Measurements from ENCODE around the gene TEX19.
"Not testable (repeated sequence)": the region's sequence is repeated elsewhere in the genome, so short reads cannot be mapped to it uniquely, and the experiment has no call there.

Gene TEX19

DNA sequence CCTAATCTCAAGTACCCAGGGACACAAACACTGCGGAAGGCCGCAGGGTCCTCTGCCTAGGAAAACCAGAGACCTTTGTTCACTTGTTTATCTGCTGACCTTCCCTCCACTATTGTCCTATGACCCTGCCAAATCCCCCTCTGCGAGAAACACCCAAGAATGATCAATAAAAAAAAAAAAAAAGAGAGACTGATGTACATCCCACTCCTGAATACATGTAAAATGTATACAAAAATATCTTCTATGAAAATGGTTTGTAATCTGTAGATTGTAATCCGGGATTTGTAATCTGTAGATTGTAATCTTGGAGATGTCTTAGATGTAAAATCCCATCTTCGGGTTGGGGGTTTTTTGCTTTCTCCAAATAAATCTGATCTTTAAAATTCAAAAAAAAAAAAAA is 18.2 kb downstream of the TEX19 start:
- DNase-seq (ENCODE audit: low read depth): not testable (repeated sequence)

DNA sequence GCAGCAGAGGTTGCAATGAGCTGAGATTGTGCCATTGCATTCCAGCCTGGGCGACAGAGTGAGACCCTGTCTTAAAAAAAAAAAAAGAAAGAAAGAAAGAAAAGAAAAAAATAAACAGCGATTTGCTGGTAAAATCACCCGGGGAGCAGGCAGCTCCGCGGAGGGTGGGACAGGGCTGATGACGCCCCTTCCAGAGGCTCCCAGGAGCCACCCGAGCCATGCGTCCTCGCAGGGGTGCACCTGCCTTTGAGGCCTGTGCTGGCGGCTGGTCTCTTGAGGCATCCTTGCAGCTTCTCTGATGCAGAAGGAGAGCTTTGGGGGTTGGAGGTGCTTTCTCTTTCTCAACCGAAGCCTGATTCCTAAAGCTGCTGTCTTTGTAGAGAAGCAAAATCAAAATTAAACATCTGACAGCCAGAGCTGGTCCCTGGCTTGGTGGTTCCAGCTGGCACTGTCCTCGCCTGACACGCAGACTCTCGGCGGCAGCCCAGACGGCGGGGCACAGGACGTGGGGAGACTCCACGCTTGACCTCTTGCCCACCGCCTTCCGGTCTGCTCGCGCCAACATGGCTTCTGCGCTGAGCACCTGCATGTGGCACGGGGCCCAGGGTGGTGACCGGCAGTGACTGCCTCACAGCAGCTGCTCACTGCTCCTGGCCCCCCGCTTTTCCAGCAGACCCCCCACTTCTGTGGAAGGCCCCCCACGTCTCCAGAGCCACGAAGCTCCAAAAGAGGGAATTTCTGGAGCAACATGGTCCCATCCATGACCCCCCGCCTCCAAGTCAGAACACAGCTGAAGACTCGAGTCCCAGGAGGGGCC is 19.1 kb downstream of the TEX19 start:
- no peak for DNase-seq (ENCODE audit: low read depth)

DNA sequence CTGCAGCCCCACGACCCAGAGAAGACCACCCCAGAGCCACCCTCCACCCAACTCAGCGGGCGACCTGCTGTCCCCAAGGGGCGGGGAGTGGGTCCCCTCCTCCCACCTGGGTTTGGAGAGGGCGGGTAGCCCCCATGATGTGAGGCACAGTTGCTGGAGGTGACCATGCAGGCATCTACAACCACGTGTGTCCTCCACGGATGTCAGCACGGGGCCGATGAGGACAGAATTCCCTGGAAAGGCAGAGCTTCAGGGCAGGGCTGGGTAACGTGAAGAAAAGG is 19.6 kb downstream of the TEX19 start:
- DNase-seq (ENCODE audit: low read depth): no peak

DNA sequence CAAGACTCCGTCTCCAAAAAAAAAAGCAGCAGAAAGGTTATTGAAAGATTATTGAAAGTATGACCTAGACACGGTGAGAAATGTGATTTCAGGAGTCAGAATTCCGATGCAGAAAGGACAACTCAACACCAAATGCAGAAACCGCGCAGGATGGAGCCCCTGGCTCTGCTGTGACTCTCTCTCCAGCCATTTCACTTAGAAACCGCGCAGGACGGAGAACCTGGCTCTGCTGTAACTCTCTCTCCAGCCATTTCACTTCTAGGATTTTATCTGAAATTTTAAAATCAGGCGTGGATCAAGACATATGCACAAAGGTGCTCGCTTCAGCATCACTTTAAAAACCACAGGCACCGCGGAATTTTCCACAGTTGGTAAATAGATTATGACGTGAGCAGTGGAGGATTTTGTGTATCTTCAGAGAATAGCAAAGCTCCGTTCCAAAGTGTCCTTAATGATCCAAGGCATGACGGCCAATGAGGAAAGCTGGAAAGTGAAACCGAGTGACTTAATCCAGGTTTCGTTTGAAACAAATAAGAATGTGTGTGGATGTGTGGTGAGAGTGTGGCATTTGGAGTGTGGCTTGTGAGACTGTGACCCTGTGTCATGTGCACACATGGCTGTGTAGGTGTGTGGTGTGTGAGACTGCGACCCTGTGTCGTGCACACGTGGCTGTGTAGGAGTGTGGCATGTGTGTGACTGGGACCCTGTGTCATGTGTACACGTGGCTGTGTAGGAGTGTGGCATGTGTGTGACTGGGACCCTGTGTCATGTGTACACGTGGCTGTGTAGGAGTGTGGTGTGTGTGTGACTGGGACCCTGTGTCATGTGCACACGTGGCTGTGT is 22.0 kb downstream of the TEX19 start:
- DNase-seq (ENCODE audit: low read depth): no peak

DNA sequence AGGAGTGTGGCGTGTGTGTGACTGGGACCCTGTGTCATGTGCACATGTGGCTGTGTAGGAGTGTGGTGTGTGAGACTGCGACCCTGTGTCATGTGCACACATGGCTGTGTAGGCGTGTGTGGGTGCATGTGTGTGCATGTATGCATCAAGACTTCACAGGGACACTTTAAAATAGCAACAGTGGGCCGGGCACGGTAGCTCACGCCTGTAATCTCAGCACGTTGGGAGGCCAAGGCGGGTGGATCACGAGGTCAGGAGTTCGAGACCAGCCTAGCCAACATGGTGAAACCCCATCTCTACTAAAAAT is 22.6 kb downstream of the TEX19 start:
- not testable (repeated sequence) for DNase-seq (ENCODE audit: low read depth)

DNA sequence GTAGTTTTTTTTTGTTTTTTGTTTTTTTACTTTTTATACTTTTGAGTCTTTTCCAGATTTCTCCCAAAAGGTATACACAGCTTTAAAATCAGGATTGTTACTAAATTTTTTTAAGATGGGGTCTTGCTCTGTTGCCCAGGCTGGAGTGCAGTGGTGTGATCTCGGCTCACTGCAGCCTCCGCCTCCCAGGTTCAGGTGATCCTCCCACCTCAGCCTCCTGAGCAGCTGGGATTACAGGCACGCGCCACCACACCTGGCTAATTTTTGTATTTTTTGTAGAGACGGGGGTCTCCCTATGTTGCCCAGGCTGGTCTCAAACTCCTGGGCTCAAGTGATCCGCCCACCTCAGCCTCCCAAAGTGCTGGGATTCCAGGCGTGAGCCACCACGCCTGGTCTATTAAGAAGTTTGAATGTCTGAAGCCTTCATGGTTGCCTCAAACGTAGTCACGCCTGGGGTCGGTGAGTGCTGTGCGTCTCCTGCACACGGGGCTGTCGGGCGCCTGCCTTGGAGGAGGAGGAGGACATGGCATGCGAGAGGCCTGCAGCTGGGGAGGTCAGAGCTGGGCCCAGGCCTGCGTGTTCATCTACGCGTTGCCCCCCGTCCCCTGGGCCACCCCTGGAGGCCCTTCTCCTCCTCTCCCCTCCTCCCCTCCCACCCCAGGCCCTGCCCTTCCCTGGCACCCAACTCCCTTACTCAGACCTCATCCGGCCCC is 23.3 kb downstream of the TEX19 start:
- not testable (repeated sequence) for DNase-seq (ENCODE audit: low read depth)

DNA sequence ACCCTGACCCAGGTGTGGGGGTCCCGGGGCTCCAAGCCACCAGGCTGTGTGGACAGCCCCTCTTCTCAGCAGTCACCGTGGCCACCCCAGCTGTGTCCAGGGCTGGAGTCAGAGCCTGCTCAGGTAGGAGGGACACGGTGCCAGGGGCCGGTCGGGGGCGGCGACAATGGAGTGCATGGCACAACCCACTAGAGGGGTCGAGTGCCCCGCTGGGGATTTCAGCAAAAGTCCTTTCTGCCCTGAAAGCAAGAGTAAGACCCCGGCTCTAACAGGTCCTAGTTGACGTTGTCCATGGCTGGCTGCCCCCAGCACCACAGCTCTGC is 23.8 kb downstream of the TEX19 start:
- DNase-seq (ENCODE audit: low read depth): no peak

DNA sequence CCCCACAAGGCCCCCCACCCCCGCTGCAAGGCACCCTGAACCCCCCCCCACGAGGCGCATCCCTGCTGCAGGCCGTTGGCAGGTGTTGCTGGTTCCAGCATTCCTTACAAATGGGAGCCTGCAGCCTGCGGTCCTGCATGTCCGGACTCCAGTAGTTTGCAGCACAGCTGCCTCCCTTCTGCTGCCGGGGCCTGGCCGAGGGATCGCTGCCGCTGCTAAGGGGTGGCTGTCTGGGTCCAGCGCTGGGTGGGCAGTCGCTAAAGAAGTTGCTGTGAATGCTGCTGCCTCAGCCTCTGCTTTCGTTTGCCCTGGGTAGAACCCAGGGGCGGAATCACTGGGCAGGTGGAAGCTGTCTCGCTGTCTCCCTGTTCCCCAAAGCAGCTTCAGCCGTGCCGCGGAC is 24.4 kb downstream of the TEX19 start:
- DNase-seq (ENCODE audit: low read depth): no peak

DNA sequence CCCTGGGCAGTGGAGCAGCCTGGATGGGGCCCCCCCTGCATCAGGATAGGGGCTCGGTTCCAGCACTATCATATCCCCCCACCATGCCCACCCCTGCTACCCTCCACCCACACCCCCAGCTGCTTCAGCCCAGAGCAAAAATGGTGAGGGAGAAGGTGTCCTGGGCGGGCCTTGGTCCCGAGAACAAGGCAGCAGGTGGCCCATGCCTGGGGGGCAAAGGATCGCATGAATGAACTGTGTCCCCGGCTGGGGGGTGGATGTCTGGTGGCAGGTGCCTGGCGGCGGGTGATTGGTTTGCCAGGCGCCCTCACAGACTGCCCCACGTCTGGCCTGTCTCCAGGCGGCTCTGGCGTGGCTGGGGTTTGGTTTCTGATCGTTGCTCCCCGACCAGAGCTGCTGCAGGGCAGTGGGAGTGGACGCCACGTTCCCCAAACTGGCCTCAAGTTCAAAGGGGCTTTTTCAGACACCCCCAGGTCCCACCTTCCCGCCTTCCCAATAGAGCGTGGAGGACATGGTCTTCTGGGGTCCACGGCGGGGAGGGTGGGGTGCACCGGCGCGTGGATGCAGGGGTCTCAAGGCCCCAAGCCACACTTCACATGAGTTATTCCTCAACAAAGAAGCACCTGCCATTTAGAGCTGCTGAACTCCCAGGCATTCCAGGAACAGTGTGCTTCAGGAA is 25.1 kb downstream of the TEX19 start:
- DNase-seq (ENCODE audit: low read depth): no peak

DNA sequence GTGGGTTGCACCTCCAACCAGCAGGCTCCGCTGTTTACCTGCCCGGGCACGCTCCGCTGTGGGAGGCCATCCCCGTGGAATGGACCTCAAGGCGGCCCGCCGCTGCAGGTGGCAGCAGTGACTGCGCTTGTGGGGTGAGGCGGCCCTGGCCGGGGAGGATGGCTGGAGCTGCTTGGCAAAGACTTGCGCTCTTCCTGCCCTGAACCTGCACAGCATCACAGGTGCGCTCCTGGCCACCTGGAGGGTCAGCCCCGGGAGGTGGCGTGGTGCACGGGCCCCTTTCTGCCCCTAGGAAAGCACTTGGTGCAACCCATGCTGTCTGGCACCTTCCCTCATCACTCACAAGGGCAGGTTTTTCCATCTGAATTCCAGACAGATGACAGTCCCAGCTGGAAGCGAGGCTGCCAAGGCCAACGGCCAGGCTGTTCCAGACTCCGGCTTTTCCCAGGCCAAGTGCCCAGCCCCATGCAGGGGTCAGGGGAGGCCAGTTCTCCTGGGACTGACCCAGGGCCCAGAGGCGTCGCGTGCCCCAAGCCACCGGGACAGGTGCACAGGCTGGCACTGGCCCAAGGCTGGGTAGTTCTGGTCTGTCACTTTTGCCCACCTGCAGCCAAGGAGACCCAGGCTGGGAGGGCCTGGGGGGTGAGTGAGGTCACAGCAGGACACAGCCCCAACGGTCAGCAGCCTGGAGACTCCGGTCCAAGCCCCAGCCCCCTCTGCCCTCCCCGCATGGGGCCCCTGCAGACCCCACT is 25.9 kb downstream of the TEX19 start:
- DNase-seq (ENCODE audit: low read depth): no peak

DNA sequence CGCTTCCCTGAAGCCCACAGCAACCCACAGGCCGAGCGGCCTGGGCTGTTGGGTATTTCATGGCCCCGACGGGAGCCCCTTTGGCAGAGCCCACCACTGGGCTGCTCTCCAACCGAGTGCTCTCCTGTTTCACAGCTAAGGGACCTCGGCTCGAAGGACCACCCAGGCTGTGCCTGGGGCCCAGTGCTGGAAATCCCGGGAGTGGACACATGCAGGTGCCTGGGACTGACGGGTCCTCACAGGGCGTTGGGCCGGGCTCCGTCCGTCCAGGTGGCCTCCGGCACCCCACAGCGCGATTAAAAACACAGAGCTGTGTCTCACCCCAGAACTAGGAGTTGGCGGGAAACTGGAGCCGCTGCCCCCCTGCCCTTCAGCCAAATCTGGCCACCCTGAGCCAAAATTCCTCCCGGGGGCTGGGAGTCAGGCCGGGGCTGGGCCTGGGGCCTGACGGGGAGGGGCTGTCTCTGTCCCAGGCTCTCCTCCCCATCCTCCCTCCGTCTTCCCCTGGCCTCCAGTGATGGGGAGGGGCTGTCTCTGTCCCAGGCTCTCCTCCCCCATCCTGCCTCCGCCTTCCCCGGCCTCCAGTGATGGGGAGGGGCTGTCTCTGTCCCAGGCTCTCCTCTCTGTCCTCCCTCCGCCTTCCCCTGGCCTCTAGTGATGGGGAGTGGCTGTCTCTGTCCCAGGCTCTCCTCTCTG is 26.7 kb downstream of the TEX19 start:
- DNase-seq (ENCODE audit: low read depth): no peak

DNA sequence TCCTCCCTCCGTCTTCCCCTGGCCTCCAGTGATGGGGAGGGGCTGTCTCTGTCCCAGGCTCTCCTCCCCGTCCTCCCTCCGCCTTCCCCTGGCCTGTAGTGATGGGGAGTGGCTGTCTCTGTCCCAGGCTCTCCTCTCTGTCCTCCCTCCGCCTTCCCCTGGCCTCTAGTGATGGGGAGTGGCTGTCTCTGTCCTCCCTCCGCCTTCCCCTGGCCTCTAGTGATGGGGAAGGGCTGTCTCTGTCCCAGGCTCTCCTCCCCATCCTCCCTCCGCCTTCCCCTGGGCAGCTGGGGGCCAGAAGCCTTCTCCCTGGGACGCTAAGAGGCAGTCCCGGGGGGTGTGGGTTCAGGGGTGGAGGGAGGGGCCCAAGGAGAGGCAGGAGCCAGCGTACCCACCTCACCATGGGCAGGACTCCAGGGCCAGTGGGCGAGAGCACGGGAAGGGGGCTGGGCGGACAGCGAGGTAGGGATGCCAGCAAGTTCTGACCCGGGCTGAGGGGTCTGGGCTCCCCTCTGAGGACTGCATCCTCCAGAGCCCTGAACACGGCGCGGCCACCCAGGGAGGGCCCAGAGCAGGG is 27.3 kb downstream of the TEX19 start:
- DNase-seq (ENCODE audit: low read depth): no peak

DNA sequence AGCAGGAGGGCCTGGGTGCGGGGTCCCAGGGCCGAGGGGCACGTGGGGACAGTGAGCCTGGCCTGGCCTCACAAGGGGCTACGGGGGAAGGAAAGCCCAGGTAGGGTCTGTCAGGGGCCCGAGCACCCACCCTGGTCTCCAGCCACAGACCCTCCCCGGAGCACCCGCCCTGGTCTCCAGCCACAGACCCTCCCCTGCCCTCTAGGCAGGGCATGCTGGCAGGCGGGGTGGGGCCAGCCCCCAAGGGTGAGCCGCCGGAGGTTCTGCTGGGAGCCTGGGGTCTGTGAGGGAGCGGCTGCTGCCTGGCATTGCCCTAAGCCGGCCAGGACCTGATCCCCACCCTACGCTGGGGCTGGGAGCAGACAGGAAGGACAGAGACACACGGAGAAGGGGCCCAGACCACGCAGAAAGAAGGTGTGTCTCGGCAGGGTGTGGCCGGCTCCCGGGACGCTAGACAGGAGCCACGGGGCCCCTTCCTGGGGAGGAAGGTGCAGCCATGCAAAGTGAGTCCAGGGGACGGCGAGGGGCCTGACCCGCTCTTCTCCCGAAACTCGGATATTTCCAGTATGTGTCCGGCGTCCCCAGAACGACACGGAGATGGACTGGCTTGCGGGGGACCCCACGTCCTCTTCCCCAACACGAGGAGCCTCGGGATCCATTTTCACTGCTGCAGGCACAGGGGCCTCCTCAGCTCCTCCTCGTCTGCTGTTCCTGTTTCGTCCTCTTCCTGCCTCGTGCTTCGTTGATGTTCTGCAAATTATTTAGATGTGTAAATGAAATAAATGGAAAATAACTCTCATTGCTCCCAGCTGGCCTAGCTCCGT is 28.0 kb downstream of the TEX19 start:
- no peak for DNase-seq (ENCODE audit: low read depth)

DNA sequence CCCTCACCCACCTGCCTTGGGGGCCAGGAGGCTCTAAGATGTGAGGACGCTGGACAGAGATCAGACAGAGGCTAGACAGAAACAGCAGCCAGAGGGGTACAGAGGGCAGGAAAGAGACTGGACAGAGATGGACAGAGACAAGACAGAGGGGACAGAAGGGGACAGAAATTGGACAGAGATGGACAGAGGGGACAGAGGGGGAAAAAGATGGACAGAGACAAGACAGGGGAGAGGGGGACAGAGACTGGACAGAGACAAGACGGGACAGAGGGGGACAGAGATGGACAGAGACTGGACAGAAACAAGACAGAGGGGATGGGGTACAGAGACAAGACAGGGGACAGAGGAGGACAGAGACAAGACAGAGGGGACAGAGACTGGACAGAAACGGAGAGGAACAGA is 28.7 kb downstream of the TEX19 start:
- no peak for DNase-seq (ENCODE audit: low read depth)

DNA sequence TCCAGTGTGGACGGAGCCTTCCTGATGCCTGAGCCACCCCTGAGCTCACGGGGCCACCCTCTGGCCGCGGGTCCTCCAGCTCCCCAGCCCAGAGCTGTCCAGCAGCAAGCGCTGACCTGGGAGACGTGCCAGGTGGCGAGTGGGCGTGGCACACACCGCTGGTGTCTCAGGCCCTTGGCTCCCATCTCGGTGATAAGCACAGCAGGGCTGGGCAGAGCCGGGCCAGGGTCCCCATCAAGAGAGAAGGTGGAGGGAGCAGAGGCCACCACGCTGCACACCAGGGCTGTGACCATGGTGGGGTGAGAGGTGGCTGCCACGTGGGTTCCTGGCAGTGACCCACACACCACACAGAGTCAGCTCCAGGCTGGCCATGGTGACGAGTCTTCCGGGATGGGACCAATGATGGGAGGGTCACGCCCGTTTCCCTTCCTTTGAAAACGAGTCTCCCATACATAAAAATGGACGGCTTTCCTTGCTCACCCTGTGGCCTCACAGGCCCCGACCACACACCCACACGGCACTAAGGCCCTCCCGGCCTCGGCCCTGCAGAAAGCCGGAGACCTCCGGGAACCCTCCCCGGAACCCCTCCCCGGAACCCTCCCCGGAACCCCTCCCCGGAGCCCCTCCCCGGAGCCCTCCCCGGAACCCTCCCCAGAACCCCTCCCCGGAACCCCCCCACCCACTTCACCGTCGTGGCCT is 29.3 kb downstream of the TEX19 start:
- no peak for DNase-seq (ENCODE audit: low read depth)

DNA sequence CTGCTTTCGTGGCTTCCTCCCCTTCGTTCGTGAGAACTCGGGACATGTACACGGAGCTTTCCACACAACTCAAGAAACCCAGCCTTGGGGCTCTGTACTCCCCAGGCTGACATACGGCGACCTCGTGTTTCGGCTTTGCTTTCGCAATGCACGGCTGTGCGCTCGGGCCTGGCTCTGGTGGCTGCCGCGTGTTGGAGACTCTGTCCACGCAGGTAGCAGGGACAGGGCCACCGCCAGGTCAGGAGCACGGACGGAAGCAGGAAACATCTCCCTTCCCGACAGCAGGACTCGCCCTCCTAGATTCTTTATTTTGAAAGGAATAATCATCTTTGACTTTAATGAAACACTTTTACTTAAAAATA is 29.9 kb downstream of the TEX19 start:
- DNase-seq (ENCODE audit: low read depth): no peak

DNA sequence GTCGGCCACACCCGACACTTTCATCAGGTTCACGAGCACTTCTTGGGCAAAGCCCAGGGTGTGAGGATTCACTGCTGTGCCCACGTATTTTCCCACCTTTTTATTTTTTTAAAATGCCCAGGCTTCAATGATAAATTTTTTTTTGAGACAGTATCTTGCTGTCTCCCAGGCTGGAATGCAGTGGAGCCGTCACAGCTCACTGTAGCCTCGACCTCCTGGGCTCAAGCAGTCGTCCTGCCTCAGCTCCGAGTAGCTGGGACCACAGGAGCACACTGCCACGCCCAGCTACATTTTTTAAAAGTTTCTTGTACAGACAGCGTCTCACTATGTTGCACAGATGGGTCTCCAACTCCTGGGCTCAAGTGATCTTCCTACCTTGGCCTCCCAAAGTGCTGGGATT is 30.3 kb downstream of the TEX19 start:
- DNase-seq (ENCODE audit: low read depth): no peak

DNA sequence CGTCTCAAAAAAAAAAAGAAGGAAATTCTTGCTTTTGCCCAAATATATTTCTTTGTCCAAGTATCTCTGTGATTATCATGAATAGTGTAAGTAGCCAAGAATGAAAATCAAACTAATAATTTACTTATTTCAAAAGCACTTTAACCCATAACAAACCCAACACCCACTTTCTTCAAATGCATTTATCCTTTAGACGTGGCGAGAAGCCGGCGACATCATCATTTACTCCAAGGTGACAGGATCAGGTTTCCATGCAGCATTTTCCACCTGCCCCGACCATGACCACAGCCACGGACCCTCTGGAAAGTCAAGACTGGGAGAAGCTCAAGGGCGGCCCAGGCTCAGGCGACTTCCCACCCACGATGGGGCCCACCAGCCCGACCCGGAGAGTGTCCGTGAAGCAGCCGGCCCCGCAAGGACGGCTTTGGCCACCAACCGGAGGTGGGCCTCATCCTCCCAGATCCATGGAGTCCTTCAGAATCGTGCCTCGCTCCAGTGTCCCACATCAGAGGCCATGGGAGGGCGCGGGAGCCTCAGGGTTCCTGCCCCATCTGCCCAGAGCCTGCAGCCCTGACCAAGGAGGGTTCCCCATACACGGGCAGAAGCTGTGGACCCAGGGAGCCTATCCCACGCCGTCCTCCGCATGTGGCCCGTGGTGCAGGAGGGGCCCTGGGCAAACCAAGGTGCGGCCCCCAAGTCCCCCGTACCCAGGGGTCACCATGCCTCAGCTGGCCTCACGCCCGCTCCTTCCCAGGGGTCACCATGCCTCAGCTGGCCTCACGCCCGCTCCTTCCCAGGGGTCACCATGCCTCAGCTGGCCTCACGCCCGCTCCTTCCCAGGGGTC is 31.2 kb downstream of the TEX19 start:
- no peak for DNase-seq (ENCODE audit: low read depth)
